ENCODE measurements around the gene F2R.

F2R gene

GRCh38 chr5:76716456-76717157 is 681 bp downstream of the F2R start:
- no peak for TF ChIP-seq CTCF (IDR thresholded peaks at IDR 0.05)

- no peak for TF ChIP-seq CTCF (IDR thresholded peaks at IDR 0.05)
Observed at GRCh38 chr5:76717222-76718083, 1.5 kb downstream of the F2R start.

GRCh38 chr5:76718381-76718832 is 2.5 kb downstream of the F2R start:
- TF ChIP-seq CTCF (IDR thresholded peaks at IDR 0.05) = no peak

GRCh38 chr5:76718880-76719279 is 3.0 kb downstream of the F2R start:
- TF ChIP-seq CTCF (IDR thresholded peaks at IDR 0.05) = no peak

GRCh38 chr5:76720988-76721569 is 5.2 kb downstream of the F2R start:
- no peak for TF ChIP-seq CTCF (IDR thresholded peaks at IDR 0.05)

DNA sequence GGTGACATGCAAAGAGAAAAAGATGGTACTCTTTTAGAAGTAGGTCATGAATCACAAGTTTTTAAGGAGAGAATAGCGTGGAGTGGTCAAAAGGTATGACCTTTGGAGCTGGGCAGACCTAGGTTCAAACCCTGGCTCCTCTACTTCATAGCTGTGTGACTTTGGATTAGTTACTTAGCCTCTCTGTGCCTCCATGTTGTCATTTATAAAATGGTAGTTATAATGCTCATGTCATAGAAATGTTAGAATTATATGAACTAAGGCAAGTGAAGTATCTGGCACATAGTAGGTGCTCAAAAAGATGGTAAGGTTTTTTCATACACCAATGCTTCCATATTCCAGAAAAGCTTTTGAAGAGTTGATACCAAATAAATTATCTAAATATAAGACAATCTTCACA is 7.3 kb downstream of the F2R start:
- TF ChIP-seq CTCF (IDR thresholded peaks at IDR 0.05) = no peak

GRCh38 chr5:76723906-76724305 is 8.0 kb downstream of the F2R start:
- no peak for TF ChIP-seq CTCF (IDR thresholded peaks at IDR 0.05)
